K562 (cell line): ENCODE data around the gene IL37. TPM values are rescaled to one million over a fixed set of nuclear protein-coding genes. Genes with fewer than 3 reads are reported as not detected.
"Not testable (repeated sequence)": the region's sequence is repeated elsewhere in the genome, so short reads cannot be mapped to it uniquely, and the experiment has no call there.

ENCODE experiments used
- CBFA2T2 ChIP-seq: fragments of 450-650 bp; conservative IDR thresholded peaks from 2 replicates; pipeline ENCODE4 v1.6.1; 2017; ENCODE audit warnings: mild to moderate bottlenecking
- CXXC5 ChIP-seq: fragments of 250-450 bp; sonication (Bioruptor Pico); IDR thresholded peaks from 2 replicates; pipeline ENCODE4 v1.8.0; 2022; ENCODE audit warnings: inconsistent platforms, mild to moderate bottlenecking, moderate library complexity
- DDX20 ChIP-seq: fragments of 450-650 bp; IDR thresholded peaks from 2 replicates; pipeline ENCODE4 v1.6.1; 2016; ENCODE audit warnings: missing genetic modification characterization, low read depth, mild to moderate bottlenecking, missing compliant biosample characterization, moderate library complexity
- DMBX1 ChIP-seq: fragments of 250-450 bp; sonication (Bioruptor Pico); IDR thresholded peaks from 2 replicates; pipeline ENCODE4 v1.8.0; 2022; ENCODE audit warnings: inconsistent platforms, mild to moderate bottlenecking, moderate library complexity, borderline replicate concordance
- MECOM ChIP-seq: fragments of 250-450 bp; sonication (Bioruptor Pico); IDR thresholded peaks from 2 replicates; pipeline ENCODE4 v1.8.0; 2022; ENCODE audit warnings: inconsistent platforms
- MEF2D ChIP-seq: conservative IDR thresholded peaks from 2 replicates; pipeline ENCODE4 v1.6.1; 2016; ENCODE audit warnings: low read depth, missing genetic modification characterization, missing compliant biosample characterization
- PTRF ChIP-seq: fragments of 450-650 bp; IDR thresholded peaks from 2 replicates; pipeline ENCODE4 v1.6.1; 2016; ENCODE audit warnings: mild to moderate bottlenecking, missing genetic modification characterization, missing compliant biosample characterization
- SMAD4 ChIP-seq: fragments of 250-450 bp; sonication (Bioruptor Pico); conservative IDR thresholded peaks from 2 replicates; pipeline ENCODE4 v1.8.0; 2021; ENCODE audit warnings: inconsistent platforms, mild to moderate bottlenecking, moderate library complexity
- polyA plus RNA-seq, 8 experiments: library from polyadenylated mRNA; depleted of rRNA in 4 of 8; stranded (reverse) in 5 of 8; unstranded in 3 of 8; fragments of >200 nt; fragmentation: Nextera tagmentation in 2 of 8; fragmentation: Illumina TruSeq in 1 of 8; extraction: Ambion mirVana in 2 of 8; extraction: Trizol in 1 of 8; gene quantifications; 2 replicates each; pipeline versions ENCODE4 v1.2.1 to v1.2.3, GENCODE V29; 2011 to 2014; ENCODE audit warnings: inconsistent platforms in 1 of 8, missing spikeins in 1 of 8
- total RNA-seq, 7 experiments: library from RNA; depleted of rRNA in 6 of 7; stranded (reverse); fragments of >200 nt in 6 of 7; fragmentation: Illumina TruSeq in 2 of 7; extraction: Trizol in 2 of 7; gene quantifications; 2 replicates each; pipeline versions ENCODE4 v1.2.1 to v1.2.3, GENCODE V29; 2011 to 2021; ENCODE audit warnings: low replicate concordance in 1 of 7
- TF ChIP-seq, protein P1 (sequence below): fragments of 450-650 bp; IDR thresholded peaks from 2 replicates; pipeline ENCODE4 v1.6.1; 2017; ENCODE audit warnings: antibody characterized with exemption, mild to moderate bottlenecking
- TF ChIP-seq, protein P2 (sequence below), 2 experiments: fragments of 450-650 bp; conservative IDR thresholded peaks; 2 replicates each; pipeline ENCODE4 v1.6.1; 2017; ENCODE audit warnings: mild to moderate bottlenecking in 2 of 2, moderate library complexity in 2 of 2
- TF ChIP-seq, protein P3 (sequence below), 2 experiments: fragments of 250-450 bp in 1 of 2; fragments of 450-650 bp in 1 of 2; sonication (Bioruptor Pico) in 1 of 2; IDR thresholded peaks; 2 replicates each; pipeline versions ENCODE4 v1.6.1 to v1.8.0; 2016 to 2021; ENCODE audit warnings: mild to moderate bottlenecking in 2 of 2, moderate library complexity in 2 of 2, missing compliant biosample characterization in 1 of 2, missing genetic modification characterization in 1 of 2
- TF ChIP-seq, protein P4 (sequence below): fragments of 450-650 bp; conservative IDR thresholded peaks from 2 replicates; pipeline ENCODE4 v1.6.1; 2016; ENCODE audit warnings: missing genetic modification characterization, low read depth, mild to moderate bottlenecking, control low read depth, missing compliant biosample characterization

The IL37 gene
- total and polyA plus RNA-seq, 9 of the 15 experiments (the other 6 are each of a cell fraction or from before 2014, with no cell fraction given), result not detected

DNA sequence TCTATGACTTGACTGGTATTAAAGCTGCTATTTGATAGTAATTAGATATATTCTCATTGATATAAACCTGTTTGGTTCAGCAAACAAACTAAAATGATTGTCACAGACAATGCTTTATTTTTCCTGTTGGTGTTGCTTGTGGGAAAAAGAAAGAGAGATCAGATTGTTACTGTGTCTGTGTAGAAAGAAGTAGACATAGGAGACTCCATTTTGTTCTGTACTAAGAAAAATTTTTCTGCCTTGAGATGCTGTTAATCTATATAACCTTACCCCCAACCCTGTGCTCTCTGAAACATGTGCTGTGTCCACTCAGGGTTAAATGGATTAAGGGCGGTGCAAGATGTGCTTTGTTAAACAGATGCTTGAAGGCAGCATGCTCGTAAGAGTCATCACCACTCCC lies 23.2 kb downstream of the IL37 start (continued):
- TF ChIP-seq, protein P1, sequence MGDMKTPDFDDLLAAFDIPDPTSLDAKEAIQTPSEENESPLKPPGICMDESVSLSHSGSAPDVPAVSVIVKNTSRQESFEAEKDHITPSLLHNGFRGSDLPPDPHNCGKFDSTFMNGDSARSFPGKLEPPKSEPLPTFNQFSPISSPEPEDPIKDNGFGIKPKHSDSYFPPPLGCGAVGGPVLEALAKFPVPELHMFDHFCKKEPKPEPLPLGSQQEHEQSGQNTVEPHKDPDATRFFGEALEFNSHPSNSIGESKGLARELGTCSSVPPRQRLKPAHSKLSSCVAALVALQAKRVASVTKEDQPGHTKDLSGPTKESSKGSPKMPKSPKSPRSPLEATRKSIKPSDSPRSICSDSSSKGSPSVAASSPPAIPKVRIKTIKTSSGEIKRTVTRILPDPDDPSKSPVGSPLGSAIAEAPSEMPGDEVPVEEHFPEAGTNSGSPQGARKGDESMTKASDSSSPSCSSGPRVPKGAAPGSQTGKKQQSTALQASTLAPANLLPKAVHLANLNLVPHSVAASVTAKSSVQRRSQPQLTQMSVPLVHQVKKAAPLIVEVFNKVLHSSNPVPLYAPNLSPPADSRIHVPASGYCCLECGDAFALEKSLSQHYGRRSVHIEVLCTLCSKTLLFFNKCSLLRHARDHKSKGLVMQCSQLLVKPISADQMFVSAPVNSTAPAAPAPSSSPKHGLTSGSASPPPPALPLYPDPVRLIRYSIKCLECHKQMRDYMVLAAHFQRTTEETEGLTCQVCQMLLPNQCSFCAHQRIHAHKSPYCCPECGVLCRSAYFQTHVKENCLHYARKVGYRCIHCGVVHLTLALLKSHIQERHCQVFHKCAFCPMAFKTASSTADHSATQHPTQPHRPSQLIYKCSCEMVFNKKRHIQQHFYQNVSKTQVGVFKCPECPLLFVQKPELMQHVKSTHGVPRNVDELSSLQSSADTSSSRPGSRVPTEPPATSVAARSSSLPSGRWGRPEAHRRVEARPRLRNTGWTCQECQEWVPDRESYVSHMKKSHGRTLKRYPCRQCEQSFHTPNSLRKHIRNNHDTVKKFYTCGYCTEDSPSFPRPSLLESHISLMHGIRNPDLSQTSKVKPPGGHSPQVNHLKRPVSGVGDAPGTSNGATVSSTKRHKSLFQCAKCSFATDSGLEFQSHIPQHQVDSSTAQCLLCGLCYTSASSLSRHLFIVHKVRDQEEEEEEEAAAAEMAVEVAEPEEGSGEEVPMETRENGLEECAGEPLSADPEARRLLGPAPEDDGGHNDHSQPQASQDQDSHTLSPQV, result peak; percentile 87
- peak; percentile 73 for TF ChIP-seq MEF2D (tag)
- TF ChIP-seq, protein P2, sequence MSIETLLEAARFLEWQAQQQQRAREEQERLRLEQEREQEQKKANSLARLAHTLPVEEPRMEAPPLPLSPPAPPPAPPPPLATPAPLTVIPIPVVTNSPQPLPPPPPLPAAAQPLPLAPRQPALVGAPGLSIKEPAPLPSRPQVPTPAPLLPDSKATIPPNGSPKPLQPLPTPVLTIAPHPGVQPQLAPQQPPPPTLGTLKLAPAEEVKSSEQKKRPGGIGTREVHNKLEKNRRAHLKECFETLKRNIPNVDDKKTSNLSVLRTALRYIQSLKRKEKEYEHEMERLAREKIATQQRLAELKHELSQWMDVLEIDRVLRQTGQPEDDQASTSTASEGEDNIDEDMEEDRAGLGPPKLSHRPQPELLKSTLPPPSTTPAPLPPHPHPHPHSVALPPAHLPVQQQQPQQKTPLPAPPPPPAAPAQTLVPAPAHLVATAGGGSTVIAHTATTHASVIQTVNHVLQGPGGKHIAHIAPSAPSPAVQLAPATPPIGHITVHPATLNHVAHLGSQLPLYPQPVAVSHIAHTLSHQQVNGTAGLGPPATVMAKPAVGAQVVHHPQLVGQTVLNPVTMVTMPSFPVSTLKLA (conservative IDR thresholded peaks at IDR 0.05), result 0 out of 4 replicates have a peak, but pooled peaks of 1 of the 2 experiments have one; percentile 8
- peak; percentile 30; the same call in 1 of the 2 replicates for TF ChIP-seq CXXC5
- TF ChIP-seq MECOM (CRISPR knock-in tag), result peak; percentile 64; the same call in 1 of the 2 replicates
- peak; percentile 94 for TF ChIP-seq DMBX1 (CRISPR knock-in tag)
- TF ChIP-seq, protein P3, sequence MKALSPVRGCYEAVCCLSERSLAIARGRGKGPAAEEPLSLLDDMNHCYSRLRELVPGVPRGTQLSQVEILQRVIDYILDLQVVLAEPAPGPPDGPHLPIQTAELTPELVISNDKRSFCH (CRISPR knock-in tag; IDR thresholded peaks at IDR 0.05), result not testable (repeated sequence)
- TF ChIP-seq, protein P3 (tag; IDR thresholded peaks at IDR 0.05), result peak; percentile 80; the same call in 1 of the 2 replicates
- TF ChIP-seq, protein P4, sequence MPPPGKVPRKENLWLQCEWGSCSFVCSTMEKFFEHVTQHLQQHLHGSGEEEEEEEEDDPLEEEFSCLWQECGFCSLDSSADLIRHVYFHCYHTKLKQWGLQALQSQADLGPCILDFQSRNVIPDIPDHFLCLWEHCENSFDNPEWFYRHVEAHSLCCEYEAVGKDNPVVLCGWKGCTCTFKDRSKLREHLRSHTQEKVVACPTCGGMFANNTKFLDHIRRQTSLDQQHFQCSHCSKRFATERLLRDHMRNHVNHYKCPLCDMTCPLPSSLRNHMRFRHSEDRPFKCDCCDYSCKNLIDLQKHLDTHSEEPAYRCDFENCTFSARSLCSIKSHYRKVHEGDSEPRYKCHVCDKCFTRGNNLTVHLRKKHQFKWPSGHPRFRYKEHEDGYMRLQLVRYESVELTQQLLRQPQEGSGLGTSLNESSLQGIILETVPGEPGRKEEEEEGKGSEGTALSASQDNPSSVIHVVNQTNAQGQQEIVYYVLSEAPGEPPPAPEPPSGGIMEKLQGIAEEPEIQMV (tag), result 0 out of 2 replicates have a peak, but pooled peaks have one; percentile 37
- peak; percentile 59 for TF ChIP-seq SMAD4 (CRISPR knock-in tag)
- peak; percentile 78; the same call in 1 of the 2 replicates for TF ChIP-seq PTRF (tag)
- TF ChIP-seq CBFA2T2, result 0 out of 2 replicates have a peak, but pooled peaks have one; percentile 16
- TF ChIP-seq DDX20 (tag), result peak; percentile 80
- TF ChIP-seq, all 486 proteins: peak for 24; not testable (repeated sequence) for 462
